ENCODE data around the gene FGD3. TPM values are rescaled to one million over a fixed set of nuclear protein-coding genes. Genes with fewer than 3 reads are reported as not detected.
A peak's percentile ranks its signal among the peaks of the same experiment; 100 is the strongest.

Gene FGD3
- total and polyA plus RNA-seq, 3 donors from 2014 or later: 12.8 to 14.3 (median 14.0) TPM

DNA sequence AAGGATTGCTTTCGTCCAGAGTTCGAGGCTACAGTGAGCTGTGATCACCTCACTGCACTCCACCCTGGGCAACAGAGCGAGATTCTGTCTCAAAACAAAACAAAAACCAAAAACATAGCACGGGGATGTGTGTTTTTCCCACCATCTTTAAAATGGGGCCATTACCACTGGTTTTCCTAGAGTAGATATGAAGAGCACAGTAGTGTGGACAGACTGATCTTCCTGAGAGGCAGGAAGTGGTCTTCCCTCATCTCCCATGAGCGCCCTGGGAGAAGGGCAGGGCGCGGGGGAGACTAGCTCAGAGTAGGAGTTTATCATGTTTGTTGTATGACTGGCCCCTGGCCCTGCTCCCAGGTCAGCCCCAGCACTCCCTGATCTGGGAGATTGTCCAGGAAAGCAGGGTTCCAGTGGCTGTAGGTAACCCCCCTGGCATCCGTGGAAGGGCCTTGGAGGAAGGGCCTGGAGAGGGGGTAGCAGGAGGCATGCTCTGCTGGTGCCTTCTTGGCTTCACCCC, 113.5 kb downstream of the FGD3 start:
- H3K9me3 ChIP-seq: no peaks in the 10 kb centered on the region
- peaks cover 44% of the 10 kb centered on the region for H3K4me1 ChIP-seq
- intact Hi-C loops (cut with DNase I; ENCODE audit: low total_unique reads): loop anchor here (10.0 kb wide), 1 partner anchor 56 kb away; no protein-coding TSS in a partner anchor
- no peak overlapping the region for H3K4me3 ChIP-seq
- WGBS, 2 donors: 44 to 73% methylated on average over 7 to 8 of the region's 8 CpGs
- peak overlapping the region; percentile 41 to 54 for H3K27ac ChIP-seq
- no peak for TF ChIP-seq POLR2A (IDR thresholded peaks at IDR 0.05)
- TF ChIP-seq, protein P1, sequence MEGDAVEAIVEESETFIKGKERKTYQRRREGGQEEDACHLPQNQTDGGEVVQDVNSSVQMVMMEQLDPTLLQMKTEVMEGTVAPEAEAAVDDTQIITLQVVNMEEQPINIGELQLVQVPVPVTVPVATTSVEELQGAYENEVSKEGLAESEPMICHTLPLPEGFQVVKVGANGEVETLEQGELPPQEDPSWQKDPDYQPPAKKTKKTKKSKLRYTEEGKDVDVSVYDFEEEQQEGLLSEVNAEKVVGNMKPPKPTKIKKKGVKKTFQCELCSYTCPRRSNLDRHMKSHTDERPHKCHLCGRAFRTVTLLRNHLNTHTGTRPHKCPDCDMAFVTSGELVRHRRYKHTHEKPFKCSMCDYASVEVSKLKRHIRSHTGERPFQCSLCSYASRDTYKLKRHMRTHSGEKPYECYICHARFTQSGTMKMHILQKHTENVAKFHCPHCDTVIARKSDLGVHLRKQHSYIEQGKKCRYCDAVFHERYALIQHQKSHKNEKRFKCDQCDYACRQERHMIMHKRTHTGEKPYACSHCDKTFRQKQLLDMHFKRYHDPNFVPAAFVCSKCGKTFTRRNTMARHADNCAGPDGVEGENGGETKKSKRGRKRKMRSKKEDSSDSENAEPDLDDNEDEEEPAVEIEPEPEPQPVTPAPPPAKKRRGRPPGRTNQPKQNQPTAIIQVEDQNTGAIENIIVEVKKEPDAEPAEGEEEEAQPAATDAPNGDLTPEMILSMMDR (IDR thresholded peaks at IDR 0.05): no peak
- no peaks in the 10 kb centered on the region for H3K27me3 ChIP-seq
- no peaks in the 10 kb centered on the region for H3K36me3 ChIP-seq (ENCODE audit: low read depth, missing control alignments)
- peak; percentile 72 for DNase-seq

DNA sequence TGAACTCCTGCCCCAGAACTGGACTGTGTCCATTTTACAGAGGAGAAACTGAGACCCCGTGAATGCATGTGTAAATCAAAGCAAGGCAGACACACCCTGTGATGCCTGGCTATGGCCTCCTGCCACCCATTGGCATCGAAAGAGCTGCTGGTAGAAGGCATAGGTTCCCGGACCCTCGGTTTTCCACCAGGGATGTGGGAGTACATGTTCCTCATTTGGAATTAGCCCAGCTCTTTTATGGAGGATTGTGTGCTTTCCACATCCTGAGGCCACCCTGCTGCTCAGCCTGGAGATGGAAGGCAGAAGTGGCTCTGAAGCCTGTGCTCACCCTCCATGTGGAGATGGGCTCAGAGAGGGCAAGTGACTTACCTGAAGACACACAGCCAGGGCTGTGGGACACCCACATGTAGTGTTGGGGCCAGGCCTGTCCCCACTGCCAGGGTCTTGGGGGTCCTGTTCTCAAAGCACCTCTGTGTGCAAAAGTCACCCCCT, 114.0 kb downstream of the FGD3 start:
- DNase-seq: no peak
- Histone ChIP-seq H3K4me1 (peaks cover 47% of the 10 kb centered on the region), H3K9me3 (no peaks in the 10 kb centered on the region), H3K36me3 (ENCODE audit: low read depth, missing control alignments) (no peaks in the 10 kb centered on the region), H3K27ac (no peak overlapping the region), H3K4me3 (no peak overlapping the region), H3K27me3 (no peaks in the 10 kb centered on the region)
- WGBS, 2 donors: 50 to 60% methylated on average over 4 of the region's 4 CpGs
- TF ChIP-seq, protein P1 (IDR thresholded peaks at IDR 0.05): no peak
- no peak for TF ChIP-seq POLR2A (IDR thresholded peaks at IDR 0.05)
- intact Hi-C loops (cut with DNase I; ENCODE audit: low total_unique reads): loop anchor here (10.0 kb wide), 1 partner anchor 57 kb away; no protein-coding TSS in a partner anchor

DNA sequence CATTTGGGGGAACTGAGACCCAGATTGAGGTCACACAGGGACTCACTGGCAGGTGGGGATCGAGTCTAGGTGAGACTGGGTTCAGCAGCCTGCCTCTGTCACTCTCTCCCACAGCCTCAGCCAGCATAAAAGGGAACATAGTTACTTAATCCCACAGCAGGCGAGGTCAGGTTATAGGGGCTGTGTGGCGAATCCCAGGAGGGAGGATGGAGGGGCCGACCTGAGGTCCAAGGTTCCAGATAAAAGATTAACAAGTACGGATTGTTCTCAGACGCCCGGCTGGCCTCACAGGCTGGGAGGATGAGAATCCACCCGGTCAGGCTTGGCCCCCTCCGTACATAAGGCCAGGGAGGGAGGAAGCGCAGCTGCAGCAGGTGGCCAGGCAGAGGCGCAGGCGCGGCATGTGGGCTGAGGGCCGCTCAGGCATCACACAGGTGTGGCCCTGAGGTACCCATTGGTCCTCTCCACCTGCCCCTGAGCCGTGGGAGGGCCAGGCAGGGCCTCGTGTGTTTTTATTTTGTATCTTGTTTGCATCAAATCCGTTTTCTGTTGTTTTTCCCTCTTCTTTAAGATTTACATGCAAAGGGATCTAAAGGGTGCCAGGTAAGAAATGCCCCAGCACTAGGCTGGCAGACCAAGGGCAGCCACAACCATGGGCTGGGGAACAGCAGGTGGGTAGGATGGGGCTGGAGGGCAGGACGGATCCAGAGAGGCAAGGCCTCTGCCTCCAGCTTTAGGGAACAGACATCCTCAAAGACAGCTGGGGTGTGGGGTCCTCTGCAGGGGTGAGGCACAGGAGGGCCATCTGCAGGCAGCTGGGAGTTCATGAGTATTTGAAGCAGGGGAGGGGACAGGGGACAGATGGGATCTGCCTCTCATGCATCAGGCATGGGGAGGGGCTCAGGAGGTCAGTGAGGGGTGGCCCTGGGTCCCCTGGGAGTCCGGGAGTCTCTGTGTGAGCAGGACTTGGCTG, 114.8 kb downstream of the FGD3 start:
- no peaks in the 10 kb centered on the region for H3K9me3 ChIP-seq
- TF ChIP-seq, protein P1 (IDR thresholded peaks at IDR 0.05): no peak
- TF ChIP-seq POLR2A (IDR thresholded peaks at IDR 0.05): no peak
- intact Hi-C loops (cut with DNase I; ENCODE audit: low total_unique reads): loop anchor here (10.0 kb wide), 1 partner anchor 57 kb away; no protein-coding TSS in a partner anchor
- DNase-seq: peak; percentile 93
- no peak overlapping the region for H3K4me3 ChIP-seq
- H3K36me3 ChIP-seq (ENCODE audit: low read depth, missing control alignments): no peaks in the 10 kb centered on the region
- no peak overlapping the region for H3K27ac ChIP-seq
- no peaks in the 10 kb centered on the region for H3K27me3 ChIP-seq
- H3K4me1 ChIP-seq: peaks cover 49% of the 10 kb centered on the region
- WGBS, 2 donors: 44 to 59% methylated on average over 19 of the region's 19 CpGs

DNA sequence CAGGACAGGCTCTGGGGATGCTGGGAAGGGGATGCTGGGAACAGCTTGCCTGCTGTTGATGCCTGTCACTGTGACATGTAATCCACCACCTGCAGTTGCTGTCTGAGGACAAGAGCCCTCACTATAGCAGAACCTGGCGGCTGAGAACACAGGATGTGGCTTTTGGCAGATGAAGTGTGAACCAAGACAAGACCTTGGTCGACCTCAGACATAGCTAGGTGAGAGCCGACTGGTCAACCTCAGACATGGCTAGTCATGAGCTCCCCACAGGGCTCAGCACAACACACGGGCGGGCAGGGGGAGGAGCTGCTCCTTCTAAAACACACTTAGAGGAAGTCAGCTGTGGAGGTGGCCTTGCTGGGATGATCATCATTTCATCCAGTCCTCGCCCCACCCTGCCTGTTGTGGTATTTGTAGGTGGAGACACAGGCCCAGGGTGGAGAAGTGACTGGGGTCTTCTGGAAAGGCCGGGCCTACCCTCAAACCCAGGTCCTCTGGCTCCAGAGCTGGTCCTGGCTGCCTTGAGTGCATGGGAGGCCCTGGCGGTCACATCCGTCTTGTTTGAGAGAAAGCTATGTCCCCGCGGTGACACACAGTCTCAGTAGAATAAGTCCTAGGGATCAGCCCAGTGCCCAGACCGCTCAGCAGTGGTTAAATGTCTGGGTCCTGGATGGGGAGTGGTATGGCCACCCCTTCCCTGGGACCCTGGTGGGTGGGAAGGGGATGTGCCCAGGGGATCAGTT, 117.2 kb downstream of the FGD3 start:
- no peaks in the 10 kb centered on the region for H3K27me3 ChIP-seq
- H3K36me3 ChIP-seq (ENCODE audit: low read depth, missing control alignments): no peaks in the 10 kb centered on the region
- H3K9me3 ChIP-seq: no peaks in the 10 kb centered on the region
- intact Hi-C loops (cut with DNase I; ENCODE audit: low total_unique reads): loop anchor here (10.0 kb wide), 1 partner anchor 60 kb away; no protein-coding TSS in a partner anchor
- peak overlapping the region in 1 of 2 donors; percentile 50 for H3K27ac ChIP-seq
- peaks cover 49% of the 10 kb centered on the region for H3K4me1 ChIP-seq
- DNase-seq: no peak
- no peak overlapping the region for H3K4me3 ChIP-seq
- 64 to 69% methylated on average over 8 to 12 of the region's 12 CpGs for WGBS, 2 donors
- no peak for TF ChIP-seq POLR2A (IDR thresholded peaks at IDR 0.05)
- TF ChIP-seq, protein P1 (IDR thresholded peaks at IDR 0.05): no peak

Data from testis (tissue), 3 donors.